Midbrain (tissue), 1 donor: ENCODE measurements around the gene CRY2.
"Not testable (repeated sequence)": the region's sequence is repeated elsewhere in the genome, so short reads cannot be mapped to it uniquely, and the experiment has no call there.

ENCODE experiments used
- DNase-seq: peaks from one replicate; lab custom pipeline; 2025; lab: John Stamatoyannopoulos, UW

CRY2 gene

GRCh38 chr11:45899448-45900174 is 52.3 kb downstream of the CRY2 start:
- peak; percentile 90 for DNase-seq

DNA sequence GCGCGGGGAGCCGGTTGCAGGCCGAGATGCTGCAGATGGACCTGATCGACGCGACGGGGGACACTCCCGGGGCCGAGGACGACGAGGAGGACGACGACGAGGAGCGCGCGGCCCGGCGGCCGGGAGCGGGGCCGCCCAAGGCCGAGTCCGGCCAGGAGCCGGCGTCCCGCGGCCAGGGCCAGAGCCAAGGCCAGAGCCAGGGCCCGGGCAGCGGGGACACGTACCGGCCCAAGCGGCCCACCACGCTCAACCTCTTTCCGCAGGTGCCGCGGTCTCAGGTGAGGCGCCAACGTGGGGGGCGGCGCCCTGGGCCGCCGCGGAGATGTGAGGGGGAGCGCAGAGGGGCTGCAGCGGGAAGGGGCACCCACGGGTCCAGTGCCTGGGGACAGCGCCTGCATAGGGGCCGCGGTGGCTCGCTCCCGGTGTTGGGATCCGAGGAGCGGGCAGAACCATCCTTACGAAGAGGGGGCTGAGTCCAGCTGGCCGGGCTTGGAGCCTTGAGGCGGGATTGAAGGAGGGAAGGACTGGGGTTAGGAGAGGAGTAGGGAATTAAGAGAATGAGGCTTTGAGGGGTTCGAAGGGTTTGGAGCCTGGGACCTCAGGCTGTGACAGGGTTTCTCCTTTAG is 53.0 kb downstream of the CRY2 start:
- not testable (repeated sequence) for DNase-seq

DNA sequence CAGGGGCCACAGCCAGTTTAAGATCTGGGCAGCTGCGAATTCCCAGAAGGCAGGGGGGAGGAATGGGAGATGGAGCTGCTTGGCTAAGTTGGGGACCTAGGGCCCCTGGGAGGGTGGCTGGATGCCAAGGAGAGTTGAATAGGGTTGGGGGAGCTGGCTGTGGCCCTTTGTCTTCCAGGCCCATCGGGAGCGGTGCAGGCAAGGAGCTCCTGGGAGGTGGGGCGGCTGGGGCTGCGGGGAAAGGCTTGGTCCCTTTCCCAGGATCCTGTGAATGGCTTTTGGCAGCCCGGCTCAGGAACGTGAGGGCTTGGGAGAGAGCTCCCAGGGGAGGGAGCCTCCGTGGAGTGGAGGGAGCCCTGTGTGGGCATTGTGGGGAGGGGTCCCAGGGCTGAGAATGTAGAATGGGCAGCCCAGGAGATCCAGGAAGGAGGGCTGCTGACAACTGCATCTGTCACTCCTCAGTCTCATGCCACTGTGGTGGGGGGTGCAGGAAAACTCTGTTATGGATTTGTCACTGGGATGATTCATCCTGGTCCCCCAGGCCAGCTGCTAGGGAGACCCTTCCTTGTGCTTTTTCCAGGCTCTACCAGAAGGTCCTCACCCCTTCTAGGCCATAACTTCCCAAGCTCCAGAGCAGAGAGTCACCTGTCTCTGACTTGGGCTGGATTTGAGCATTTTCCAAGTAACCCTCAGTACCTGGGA is 53.8 kb downstream of the CRY2 start:
- DNase-seq: peak; percentile 70

- DNase-seq: peak; percentile 88
These were observed 54.4 kb downstream of the CRY2 start for GRCh38 chr11:45901626-45902025.

- no peak for DNase-seq
These were observed 55.4 kb downstream of the CRY2 start for GRCh38 chr11:45902452-45903380.

GRCh38 chr11:45904309-45904915 is 57.1 kb downstream of the CRY2 start:
- no peak for DNase-seq

GRCh38 chr11:45905095-45905494 is 57.8 kb downstream of the CRY2 start:
- no peak for DNase-seq

GRCh38 chr11:45905576-45905975 is 58.3 kb downstream of the CRY2 start:
- not testable (repeated sequence) for DNase-seq

DNA sequence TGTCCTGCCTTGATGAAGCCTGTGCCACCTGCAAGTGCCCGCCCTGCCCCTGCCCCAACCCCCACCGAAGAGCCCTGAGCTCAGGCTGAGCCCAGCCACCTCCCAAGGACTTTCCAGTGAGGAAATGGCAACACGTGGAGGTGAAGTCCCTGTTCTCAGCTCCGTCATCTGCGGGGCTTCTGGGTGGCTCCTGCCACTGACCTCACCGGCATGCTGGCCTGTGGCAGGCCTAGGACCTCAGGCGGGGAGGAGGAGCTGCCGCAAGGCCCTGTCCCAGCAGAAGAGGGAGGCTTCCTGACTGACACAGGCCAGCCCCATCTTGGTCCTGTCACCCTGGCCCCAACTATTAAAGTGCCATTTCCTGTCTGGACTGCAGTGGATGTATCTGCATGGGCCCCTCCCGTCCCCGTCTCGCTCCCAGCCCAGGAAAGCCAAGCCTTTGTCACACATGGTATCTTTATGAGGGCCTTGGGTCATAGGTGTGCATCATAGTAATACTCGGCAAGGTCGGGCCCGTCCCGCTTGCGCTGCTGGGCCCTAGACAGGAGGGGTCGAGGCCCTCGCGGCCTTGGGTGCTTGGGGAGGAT is 58.9 kb downstream of the CRY2 start:
- no peak for DNase-seq

DNA sequence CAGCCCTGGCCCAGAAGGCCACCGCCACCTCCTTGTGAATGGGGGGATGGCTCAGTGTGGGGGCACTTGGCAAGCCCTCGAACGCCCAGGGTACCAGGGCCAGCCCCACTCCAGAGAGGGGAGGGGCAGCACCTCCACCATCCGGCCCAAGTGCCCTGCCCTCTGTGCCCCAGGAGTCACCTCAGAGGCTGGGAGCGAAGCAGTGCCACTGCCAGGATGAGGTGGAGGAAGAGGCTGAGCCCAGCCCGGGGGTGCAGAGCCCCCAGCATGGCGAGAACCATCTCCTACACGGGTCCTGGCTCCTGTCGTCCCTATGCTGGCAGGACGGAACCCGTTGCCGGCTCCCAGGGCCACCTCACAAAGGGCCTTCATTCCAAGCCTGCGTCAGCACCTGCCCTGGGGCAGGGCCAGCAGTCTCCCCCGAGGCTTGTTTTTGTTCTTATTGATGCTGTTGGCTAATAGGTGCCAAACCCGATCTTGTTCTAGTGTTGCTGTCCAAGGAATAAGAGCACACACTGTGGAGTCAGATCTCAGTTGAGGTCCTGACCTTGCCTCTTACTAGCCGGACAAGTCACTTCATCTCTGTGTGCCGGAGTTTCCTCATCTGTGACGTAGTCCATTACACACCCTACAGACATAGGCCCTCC is 59.8 kb downstream of the CRY2 start, which contains the start of gene FREY1:
Gene FREY1, minus strand, starts transcription at position 307 of the 647 bp plus-strand sequence. Its CDS starts 26 bp downstream, at position 281.
- no peak for DNase-seq

GRCh38 chr11:45907911-45908370 is 60.7 kb downstream of the CRY2 start:
- DNase-seq: peak; percentile 25

- no peak for DNase-seq
These were observed 62.6 kb downstream of the CRY2 start for GRCh38 chr11:45909594-45910475.

GRCh38 chr11:45910623-45911022 is 63.3 kb downstream of the CRY2 start:
- no peak for DNase-seq

GRCh38 chr11:45913514-45913913 is 66.2 kb downstream of the CRY2 start:
- DNase-seq: no peak

DNA sequence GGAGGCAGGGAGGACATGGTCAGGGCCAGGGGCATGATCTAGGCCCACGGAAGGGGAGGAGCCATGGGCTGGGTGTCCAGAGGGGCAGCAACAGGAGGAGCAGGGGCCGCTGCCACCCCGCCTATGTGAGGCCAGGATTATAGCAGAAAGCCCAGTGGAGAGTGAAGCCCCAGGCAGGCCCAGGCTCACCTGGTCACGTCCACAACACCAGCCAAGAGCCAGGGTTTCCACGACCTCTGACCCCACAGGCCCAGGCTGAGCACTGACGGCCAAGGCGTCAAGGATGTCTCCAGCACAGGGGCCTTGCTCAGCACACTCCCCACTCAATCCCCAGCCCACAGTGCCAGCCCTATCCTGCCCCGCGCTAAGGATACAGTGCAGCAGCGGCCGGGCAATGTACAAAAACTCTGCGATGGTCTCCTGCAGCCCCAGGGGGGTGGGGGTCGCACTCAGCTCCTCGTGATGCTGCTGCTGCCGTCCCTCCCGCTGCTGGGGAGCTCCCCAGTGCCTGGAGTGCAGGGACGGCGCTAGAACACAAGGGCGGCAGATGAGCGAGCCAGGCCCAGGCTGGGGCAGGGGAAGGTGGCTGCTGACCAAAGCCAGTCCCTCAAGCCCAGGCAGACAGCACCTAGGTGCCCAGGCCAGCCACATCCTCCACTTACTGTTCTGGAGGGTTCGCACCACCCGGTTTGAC is 66.8 kb downstream of the CRY2 start:
- no peak for DNase-seq

DNA sequence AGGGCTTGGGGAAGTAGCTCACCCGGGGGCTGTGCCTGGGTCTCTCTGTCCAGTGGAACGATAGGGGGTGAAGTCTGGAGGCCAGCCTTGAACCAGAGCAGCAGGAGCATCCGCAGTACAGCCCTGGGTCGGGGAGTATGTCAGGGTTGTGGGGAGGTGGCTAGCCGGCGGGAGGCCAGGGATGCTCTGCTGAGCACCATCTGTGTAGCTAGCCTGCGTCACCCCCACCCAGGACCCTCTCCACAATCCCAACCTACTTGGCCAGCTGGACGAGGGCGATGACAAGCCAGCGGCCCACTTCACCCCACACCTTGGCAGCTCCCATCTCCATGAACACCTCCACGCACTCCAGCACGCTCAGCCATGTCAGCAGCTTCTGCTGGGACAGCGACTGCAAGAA is 68.2 kb downstream of the CRY2 start:
- DNase-seq: no peak

DNA sequence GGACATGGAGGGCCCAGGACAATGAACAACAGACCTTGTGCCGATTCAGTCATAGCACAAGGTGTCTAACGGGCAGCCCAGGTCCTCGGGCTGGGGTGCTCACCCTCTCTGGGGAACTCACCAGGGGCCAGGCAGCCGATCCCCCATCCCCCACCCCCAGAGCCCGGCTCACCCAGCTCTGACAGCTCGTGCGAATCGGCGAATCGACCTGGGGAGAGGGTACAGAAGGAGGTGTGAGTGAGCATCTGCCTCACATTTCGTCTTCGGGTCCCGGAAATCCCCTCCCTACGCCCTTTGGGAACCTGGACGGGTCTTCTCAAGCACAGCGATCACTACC is 70.0 kb downstream of the CRY2 start:
- no peak for DNase-seq

DNA sequence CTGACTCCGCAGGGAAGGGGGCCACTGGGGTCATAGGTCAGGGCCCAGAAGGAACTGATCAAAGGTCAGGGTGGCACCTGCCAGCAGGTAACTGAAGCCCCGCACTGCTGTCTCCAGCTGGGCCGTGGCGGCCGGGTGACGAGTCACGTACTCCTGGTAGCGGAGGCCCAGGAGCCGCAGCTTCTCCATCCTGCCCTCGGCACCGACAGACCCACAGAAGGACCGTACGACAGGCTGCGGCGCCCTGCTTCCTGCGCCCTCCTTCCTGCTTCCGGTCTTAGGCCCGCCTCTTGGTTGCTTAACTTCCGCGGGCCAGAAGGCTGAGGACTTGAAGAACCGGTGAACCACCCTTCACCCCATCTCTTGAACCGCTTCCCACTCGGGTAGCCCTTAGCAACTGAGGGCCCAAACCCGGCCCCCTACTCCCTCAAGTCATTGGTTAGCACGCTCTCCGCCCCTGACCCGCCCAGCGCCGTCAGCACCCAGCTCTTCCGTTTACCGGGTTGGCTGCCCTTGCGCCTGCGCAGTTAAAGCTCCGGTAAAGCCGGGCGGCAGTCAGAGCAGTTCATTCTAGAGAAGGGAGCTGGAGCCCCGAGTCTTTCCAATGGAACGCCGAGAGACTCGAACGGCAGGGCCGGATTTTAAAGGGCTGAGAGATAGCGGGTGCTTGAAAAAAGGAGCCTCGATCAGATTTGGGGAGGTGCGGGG is 70.5 kb downstream of the CRY2 start, which contains the start of gene PEX16:
Gene PEX16, minus strand, starts transcription at position 255 of the 708 bp plus-strand sequence. Its CDS starts 66 bp downstream, at position 189.
- peak; percentile 98 for DNase-seq
